GM18505 (cell line): ENCODE data around the gene LRP1.

Source experiments
- ATAC-seq: cut with Tn5 transposase; IDR thresholded peaks from one replicate; pipeline ENCODE4 v1.9.1; 2021; ENCODE audit not compliant: unreplicated experiment
- POLR2A ChIP-seq: IDR thresholded peaks from 4 replicates; pipeline ENCODE4 v1.6.1; 2011; ENCODE audit warnings: borderline replicate concordance; ENCODE audit not compliant: insufficient read depth, insufficient read length; ENCODE audit errors: extremely low read depth

Gene LRP1

DNA sequence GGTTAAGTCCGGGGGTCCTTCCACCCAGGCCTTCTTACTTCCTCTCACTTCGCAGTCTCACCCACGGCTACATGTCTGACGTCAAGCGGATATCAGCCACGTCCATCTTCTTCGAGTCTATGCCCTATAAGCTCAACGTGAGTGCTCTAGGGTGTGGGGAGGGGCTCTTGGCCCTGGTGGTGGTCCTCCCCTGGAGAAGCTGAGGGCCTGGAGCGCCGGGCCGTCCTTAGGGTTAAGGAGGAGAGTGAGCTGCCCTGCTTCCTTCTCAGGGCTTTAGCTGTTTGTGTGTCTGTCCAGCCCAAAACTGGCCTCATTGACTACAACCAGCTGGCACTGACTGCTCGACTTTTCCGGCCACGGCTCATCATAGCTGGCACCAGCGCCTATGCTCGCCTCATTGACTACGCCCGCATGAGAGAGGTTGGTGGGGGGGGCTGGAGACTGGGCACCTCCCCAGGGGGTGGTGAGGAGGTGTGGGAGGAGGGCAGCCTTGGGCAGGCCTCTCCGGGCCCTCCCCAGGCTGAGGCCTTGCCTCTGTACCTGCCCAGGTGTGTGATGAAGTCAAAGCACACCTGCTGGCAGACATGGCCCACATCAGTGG, 104.0 kb downstream of the LRP1 start:
- no peak for ATAC-seq
- no peak for TF ChIP-seq POLR2A

DNA sequence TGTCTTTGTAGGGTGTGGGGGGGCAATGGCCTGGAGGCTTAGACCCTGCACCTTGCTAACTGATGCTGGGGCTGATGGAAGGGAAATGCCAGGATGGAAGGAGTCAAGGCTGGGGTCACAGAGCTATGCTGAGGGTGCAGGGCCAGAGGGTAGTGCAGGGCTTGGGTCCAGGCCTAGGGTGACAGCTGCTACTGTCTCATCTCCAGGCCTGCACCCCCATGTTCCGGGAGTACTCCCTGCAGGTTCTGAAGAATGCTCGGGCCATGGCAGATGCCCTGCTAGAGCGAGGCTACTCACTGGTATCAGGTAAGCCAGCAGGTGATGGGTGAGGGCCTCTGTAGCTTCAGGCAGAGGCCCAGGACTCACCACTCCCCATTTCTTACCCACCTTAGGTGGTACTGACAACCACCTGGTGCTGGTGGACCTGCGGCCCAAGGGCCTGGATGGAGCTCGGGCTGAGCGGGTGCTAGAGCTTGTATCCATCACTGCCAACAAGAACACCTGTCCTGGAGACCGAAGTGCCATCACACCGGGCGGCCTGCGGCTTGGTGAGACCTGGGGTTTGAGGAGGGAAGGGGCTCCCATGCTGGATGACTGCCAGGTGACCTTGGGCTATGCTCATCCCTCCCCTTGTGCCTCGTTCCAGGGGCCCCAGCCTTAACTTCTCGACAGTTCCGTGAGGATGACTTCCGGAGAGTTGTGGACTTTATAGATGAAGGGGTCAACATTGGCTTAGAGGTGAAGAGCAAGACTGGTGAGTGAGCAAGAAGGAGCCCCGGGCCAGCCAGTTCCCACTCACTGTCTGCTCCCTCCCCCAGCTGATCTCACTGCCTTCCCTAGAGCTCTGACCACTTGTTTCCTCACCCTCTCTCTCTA, 105.3 kb downstream of the LRP1 start:
- no peak for ATAC-seq
- peak; percentile 22 for TF ChIP-seq POLR2A

GRCh38 chr12:57234233-57234570, 105.9 kb downstream of the LRP1 start:
- TF ChIP-seq POLR2A = no peak
- ATAC-seq = no peak

DNA sequence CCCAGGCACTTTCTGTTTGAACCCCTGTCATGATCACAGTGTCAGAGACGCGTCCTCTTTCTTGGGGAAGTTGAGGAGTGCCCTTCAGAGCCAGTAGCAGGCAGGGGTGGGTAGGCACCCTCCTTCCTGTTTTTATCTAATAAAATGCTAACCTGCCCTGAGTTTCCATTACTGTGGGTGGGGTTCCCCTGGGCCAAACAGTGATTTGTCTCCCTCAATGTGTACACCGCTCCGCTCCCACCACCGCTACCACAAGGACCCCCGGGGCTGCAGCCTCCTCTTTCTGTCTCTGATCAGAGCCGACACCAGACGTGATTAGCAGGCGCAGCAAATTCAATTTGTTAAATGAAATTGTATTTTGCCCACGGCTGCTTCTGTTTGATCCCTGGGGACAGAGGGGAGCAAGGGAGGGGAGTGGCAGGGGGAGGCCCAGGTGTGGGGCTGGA, 106.3 kb downstream of the LRP1 start:
- TF ChIP-seq POLR2A = no peak

GRCh38 chr12:57235017-57235727, 106.9 kb downstream of the LRP1 start:
- ATAC-seq = no peak
- no peak for TF ChIP-seq POLR2A

More for the DNA sequence above, 106.3 kb downstream of the LRP1 start:
- no peak for ATAC-seq

DNA sequence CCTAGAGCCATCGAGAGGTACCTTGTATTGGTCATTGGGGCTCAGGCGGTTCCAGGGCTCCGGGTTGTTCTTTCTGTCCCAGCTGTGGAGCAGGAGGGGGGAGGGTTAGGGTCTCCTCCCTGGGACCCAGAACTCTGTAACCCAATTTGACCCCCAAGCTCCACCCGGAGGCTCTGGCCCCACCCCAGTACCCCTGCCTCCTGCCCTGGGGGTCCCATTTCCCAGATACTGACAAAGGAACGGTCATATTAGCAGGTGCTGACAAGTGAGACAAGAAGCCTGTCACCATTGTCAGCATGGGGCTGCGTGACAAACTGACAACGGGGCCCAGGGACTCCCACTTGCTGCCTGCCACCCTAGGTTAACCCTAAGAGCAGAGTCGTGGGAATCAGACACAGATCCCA, 107.4 kb downstream of the LRP1 start:
- TF ChIP-seq POLR2A = peak; percentile 26
- no peak for ATAC-seq

DNA sequence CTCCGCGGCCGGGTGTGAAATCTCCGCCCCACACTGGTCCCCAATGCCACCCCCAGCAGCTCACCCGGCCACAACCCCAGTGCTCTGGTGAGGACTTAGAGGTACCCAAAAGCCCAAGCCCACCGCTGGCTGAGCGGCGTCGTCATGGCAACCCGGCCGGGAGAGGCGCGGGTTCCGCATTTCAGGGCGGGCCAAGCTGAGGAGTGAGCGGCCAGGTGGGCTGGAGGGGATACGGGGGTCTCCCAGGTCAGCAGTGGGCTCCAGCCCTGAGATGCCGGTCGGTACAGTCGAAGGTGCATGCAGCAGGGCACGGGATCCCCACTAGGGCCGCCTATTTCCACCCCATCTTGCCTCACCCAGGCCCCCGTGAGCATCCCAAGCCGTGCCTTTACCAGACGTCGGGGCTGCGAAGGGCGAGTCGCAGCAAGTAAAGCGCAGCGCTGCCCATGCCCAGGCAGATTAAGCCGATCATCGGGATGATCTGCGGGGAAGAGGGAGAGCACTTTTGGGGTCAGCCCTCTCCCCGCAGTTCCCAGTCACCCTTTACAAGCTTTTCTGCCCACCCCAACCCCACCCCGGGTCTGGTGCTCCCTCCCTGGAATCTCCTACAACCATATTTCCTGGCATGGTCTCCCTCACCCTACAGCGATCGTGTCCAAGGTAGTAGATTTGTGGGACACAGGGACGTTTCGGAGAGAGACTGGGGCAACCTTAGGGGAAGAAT, 108.1 kb downstream of the LRP1 start:
- TF ChIP-seq POLR2A = peak; percentile 2
- no peak for ATAC-seq

GRCh38 chr12:57236925-57237595, 108.8 kb downstream of the LRP1 start:
- ATAC-seq = no peak
- TF ChIP-seq POLR2A = no peak

- no peak for TF ChIP-seq POLR2A
- no peak for ATAC-seq
Observed at GRCh38 chr12:57237596-57237931, 109.3 kb downstream of the LRP1 start.

DNA sequence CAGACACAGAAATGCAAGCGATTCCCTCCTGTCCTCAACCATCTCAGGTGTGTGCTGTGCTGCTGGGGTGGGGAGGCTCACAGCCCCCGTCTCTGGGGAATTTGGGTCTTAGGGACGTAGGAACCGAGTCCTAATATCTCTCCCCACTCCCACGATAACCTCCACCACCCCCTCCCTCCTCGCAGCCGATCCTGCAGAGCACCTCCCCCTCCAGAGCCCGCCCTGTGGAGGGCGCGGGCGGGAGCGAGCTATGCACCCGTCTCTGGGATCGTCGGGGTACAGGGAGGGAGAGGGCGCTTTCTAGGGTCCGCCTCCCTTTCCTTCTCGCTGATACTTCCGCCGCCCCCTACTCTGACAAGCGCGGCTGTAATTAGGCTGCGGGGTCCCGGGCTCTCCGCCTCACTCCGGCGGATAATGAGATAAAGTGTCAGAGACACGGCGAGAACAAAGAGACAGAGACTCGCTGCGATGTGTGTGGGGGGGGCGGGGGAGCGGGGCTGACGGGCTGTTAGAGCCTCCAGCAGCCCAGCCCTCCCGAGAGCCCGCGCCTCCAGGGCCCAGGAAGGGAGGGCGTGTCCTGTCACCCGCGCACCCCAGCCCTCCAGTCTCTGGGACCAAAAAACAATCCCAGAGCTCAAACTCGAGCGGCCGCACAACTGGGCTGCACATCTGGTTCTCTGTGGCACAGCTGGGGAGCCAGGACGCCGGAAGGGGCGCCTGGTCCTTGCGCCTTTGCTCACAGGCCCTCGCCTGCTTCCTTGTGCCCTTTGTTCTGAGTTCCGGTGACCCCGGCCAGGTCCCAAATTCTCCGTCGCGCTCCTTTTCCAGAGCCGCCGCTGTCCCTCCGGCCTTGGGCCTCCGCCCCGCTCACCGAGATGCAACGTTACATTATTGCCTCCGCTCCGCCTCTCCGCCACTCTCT, 109.9 kb downstream of the LRP1 start:
- ATAC-seq = no peak
- no peak for TF ChIP-seq POLR2A

GRCh38 chr12:57238854-57239554, 110.7 kb downstream of the LRP1 start:
- ATAC-seq = peak; percentile 57
- peak; percentile 50 for TF ChIP-seq POLR2A
